ENCODE data around the gene FIGNL2.

FIGNL2 gene

GRCh38 chr12:51860986-51861385, 12.5 kb upstream of the FIGNL2 start:
- DNase-seq = no peak
- no peak overlapping the region for H3K4me3 ChIP-seq (ENCODE audit: control insufficient read depth in 1 of 7, extremely low read depth in 1 of 7, insufficient read depth in 4 of 7, low read depth in 2 of 7, low read length in 6 of 7)
- ChIA-PET CTCF (interaction anchor here (0.9 to 10.4 kb wide), 3 partner anchors 9 to 11 kb away, joined by 4 to 88 read pairs (median 5); no protein-coding TSS in a partner anchor), POLR2A (no interaction called here)
- no peaks in the 10 kb centered on the region for H3K9me3 ChIP-seq (ENCODE audit: control extremely low read depth in 1 of 5, control insufficient read depth in 4 of 5, insufficient read depth in 2 of 5, low read depth in 1 of 5, low read length in 4 of 5)
- no peaks in the 10 kb centered on the region for H3K36me3 ChIP-seq (ENCODE audit: control insufficient read depth in 4 of 4, insufficient read depth in 4 of 4, low read length in 3 of 4)
- H3K4me1 ChIP-seq (ENCODE audit: control extremely low read depth in 1 of 4, control insufficient read depth in 4 of 4, insufficient read depth in 4 of 4, low read length in 3 of 4) = peaks cover 0 to 21% (median 19%) of the 10 kb centered on the region in 4 experiments
- no peak overlapping the region for H3K27ac ChIP-seq (ENCODE audit: insufficient read depth in 1 of 2, low read depth in 1 of 2, low read length in 2 of 2, poor library complexity in 1 of 2, severe bottlenecking in 2 of 2)
- whole genome bisulfite sequencing (ENCODE audit: insufficient coverage) = 100% methylated on average over 3 of the region's 3 CpGs
- peaks cover 0 to 22% (median 14%) of the 10 kb centered on the region in 5 experiments for H3K27me3 ChIP-seq (replicated peaks in 2 of 5; ENCODE audit: control insufficient read depth in 4 of 5, insufficient read depth in 5 of 5, low read length in 4 of 5)

GRCh38 chr12:51855586-51856428, 7.3 kb upstream of the FIGNL2 start:
- no peak for DNase-seq
- H3K36me3 ChIP-seq (ENCODE audit: control insufficient read depth in 4 of 4, insufficient read depth in 4 of 4, low read length in 3 of 4) = no peaks in the 10 kb centered on the region
- H3K27me3 ChIP-seq (replicated peaks in 2 of 5; ENCODE audit: control insufficient read depth in 4 of 5, insufficient read depth in 5 of 5, low read length in 4 of 5) = no peaks in the 10 kb centered on the region
- no peak overlapping the region for H3K27ac ChIP-seq (ENCODE audit: insufficient read depth in 1 of 2, low read depth in 1 of 2, low read length in 2 of 2, poor library complexity in 1 of 2, severe bottlenecking in 2 of 2)
- H3K9me3 ChIP-seq (ENCODE audit: control extremely low read depth in 1 of 5, control insufficient read depth in 4 of 5, insufficient read depth in 2 of 5, low read depth in 1 of 5, low read length in 4 of 5) = no peaks in the 10 kb centered on the region
- WGBS (ENCODE audit: insufficient coverage) = 90% methylated on average over 18 of the region's 21 CpGs
- H3K4me1 ChIP-seq (ENCODE audit: control extremely low read depth in 1 of 4, control insufficient read depth in 4 of 4, insufficient read depth in 4 of 4, low read length in 3 of 4) = peaks cover 0 to 21% (median 13%) of the 10 kb centered on the region in 4 experiments
- ChIA-PET POLR2A (interaction anchor here (1.0 kb wide), 1 partner anchor 35 kb away, joined by 3 read pairs; no protein-coding TSS in a partner anchor), CTCF (interaction anchor here (1.0 to 10.4 kb wide), 3 partner anchors 17 to 30 kb away, joined by 3 to 88 read pairs (median 4); no protein-coding TSS in a partner anchor)
- H3K4me3 ChIP-seq (ENCODE audit: control insufficient read depth in 1 of 7, extremely low read depth in 1 of 7, insufficient read depth in 4 of 7, low read depth in 2 of 7, low read length in 6 of 7) = no peak overlapping the region

GRCh38 chr12:51852404-51853137, 4.1 kb upstream of the FIGNL2 start:
- Histone ChIP-seq H3K36me3 (ENCODE audit: control insufficient read depth in 4 of 4, insufficient read depth in 4 of 4, low read length in 3 of 4) (no peaks in the 10 kb centered on the region), H3K27ac (ENCODE audit: insufficient read depth in 1 of 2, low read depth in 1 of 2, low read length in 2 of 2, poor library complexity in 1 of 2, severe bottlenecking in 2 of 2) (no peak overlapping the region), H3K27me3 (replicated peaks in 2 of 5; ENCODE audit: control insufficient read depth in 4 of 5, insufficient read depth in 5 of 5, low read length in 4 of 5) (peaks cover 0 to 12% (median 7%) of the 10 kb centered on the region in 5 experiments), H3K4me1 (ENCODE audit: control extremely low read depth in 1 of 4, control insufficient read depth in 4 of 4, insufficient read depth in 4 of 4, low read length in 3 of 4) (peaks cover 0 to 39% (median 25%) of the 10 kb centered on the region in 4 experiments), H3K4me3 (ENCODE audit: control insufficient read depth in 1 of 7, extremely low read depth in 1 of 7, insufficient read depth in 4 of 7, low read depth in 2 of 7, low read length in 6 of 7) (no peak overlapping the region), H3K9me3 (ENCODE audit: control extremely low read depth in 1 of 5, control insufficient read depth in 4 of 5, insufficient read depth in 2 of 5, low read depth in 1 of 5, low read length in 4 of 5) (no peaks in the 10 kb centered on the region)
- DNase-seq = no peak
- 98% methylated on average over 4 of the region's 5 CpGs for WGBS (ENCODE audit: insufficient coverage)
- ChIA-PET POLR2A (no interaction called here), CTCF (interaction anchor here (0.7 to 4.4 kb wide), 9 partner anchors 9 to 32 kb away, joined by 3 to 32 read pairs (median 5); no protein-coding TSS in a partner anchor)

GRCh38 chr12:51851413-51852124, 3.1 kb upstream of the FIGNL2 start:
- POLR2A ChIA-PET = interaction anchor here (0.7 to 1.0 kb wide), 2 partner anchors 32 to 933 kb away, joined by 4 to 5 read pairs; no protein-coding TSS in a partner anchor
- Histone ChIP-seq H3K9me3 (ENCODE audit: control extremely low read depth in 1 of 5, control insufficient read depth in 4 of 5, insufficient read depth in 2 of 5, low read depth in 1 of 5, low read length in 4 of 5) (no peaks in the 10 kb centered on the region), H3K27ac (ENCODE audit: insufficient read depth in 1 of 2, low read depth in 1 of 2, low read length in 2 of 2, poor library complexity in 1 of 2, severe bottlenecking in 2 of 2) (no peak overlapping the region), H3K27me3 (replicated peaks in 2 of 5; ENCODE audit: control insufficient read depth in 4 of 5, insufficient read depth in 5 of 5, low read length in 4 of 5) (peaks cover 0 to 21% (median 9%) of the 10 kb centered on the region in 5 experiments), H3K4me1 (ENCODE audit: control extremely low read depth in 1 of 4, control insufficient read depth in 4 of 4, insufficient read depth in 4 of 4, low read length in 3 of 4) (peaks cover 0 to 49% (median 34%) of the 10 kb centered on the region in 4 experiments), H3K36me3 (ENCODE audit: control insufficient read depth in 4 of 4, insufficient read depth in 4 of 4, low read length in 3 of 4) (no peaks in the 10 kb centered on the region), H3K4me3 (ENCODE audit: control insufficient read depth in 1 of 7, extremely low read depth in 1 of 7, insufficient read depth in 4 of 7, low read depth in 2 of 7, low read length in 6 of 7) (no peak overlapping the region)
- WGBS (ENCODE audit: insufficient coverage) = 23% methylated on average over 4 of the region's 8 CpGs
- CTCF ChIA-PET = interaction anchor here (0.6 to 4.4 kb wide), 10 partner anchors 9 to 742 kb away, joined by 3 to 32 read pairs (median 5); no protein-coding TSS in a partner anchor
- DNase-seq = peak in 1 of 3 donors; percentile 45

- no peaks in the 10 kb centered on the region for H3K36me3 ChIP-seq (ENCODE audit: control insufficient read depth in 4 of 4, insufficient read depth in 4 of 4, low read length in 3 of 4)
- peaks cover 0 to 27% (median 9%) of the 10 kb centered on the region in 5 experiments for H3K27me3 ChIP-seq (replicated peaks in 2 of 5; ENCODE audit: control insufficient read depth in 4 of 5, insufficient read depth in 5 of 5, low read length in 4 of 5)
- ChIA-PET POLR2A (interaction anchor here (0.7 to 1.0 kb wide), 2 partner anchors 31 to 933 kb away, joined by 4 to 5 read pairs; no protein-coding TSS in a partner anchor), CTCF (interaction anchor here (1.4 to 4.4 kb wide), 5 partner anchors 8 to 61 kb away, joined by 3 to 32 read pairs (median 5); no protein-coding TSS in a partner anchor)
- no peak overlapping the region for H3K27ac ChIP-seq (ENCODE audit: insufficient read depth in 1 of 2, low read depth in 1 of 2, low read length in 2 of 2, poor library complexity in 1 of 2, severe bottlenecking in 2 of 2)
- H3K4me1 ChIP-seq (ENCODE audit: control extremely low read depth in 1 of 4, control insufficient read depth in 4 of 4, insufficient read depth in 4 of 4, low read length in 3 of 4) = peaks cover 0 to 55% (median 40%) of the 10 kb centered on the region in 4 experiments
- DNase-seq = no peak
- no peak overlapping the region for H3K4me3 ChIP-seq (ENCODE audit: control insufficient read depth in 1 of 7, extremely low read depth in 1 of 7, insufficient read depth in 4 of 7, low read depth in 2 of 7, low read length in 6 of 7)
- no peaks in the 10 kb centered on the region for H3K9me3 ChIP-seq (ENCODE audit: control extremely low read depth in 1 of 5, control insufficient read depth in 4 of 5, insufficient read depth in 2 of 5, low read depth in 1 of 5, low read length in 4 of 5)
- WGBS (ENCODE audit: insufficient coverage) = 93% methylated on average over 3 of the region's 4 CpGs
Observed at GRCh38 chr12:51850965-51851299, 2.4 kb upstream of the FIGNL2 start.

- peaks cover 0 to 31% (median 9%) of the 10 kb centered on the region in 5 experiments for H3K27me3 ChIP-seq (replicated peaks in 2 of 5; ENCODE audit: control insufficient read depth in 4 of 5, insufficient read depth in 5 of 5, low read length in 4 of 5)
Observed at GRCh38 chr12:51850081-51850964, 1.8 kb upstream of the FIGNL2 start.

More at GRCh38 chr12:51850081-51850964, 1.8 kb upstream of the FIGNL2 start:
- H3K4me1 ChIP-seq (ENCODE audit: control extremely low read depth in 1 of 4, control insufficient read depth in 4 of 4, insufficient read depth in 4 of 4, low read length in 3 of 4) = peaks cover 0 to 55% (median 42%) of the 10 kb centered on the region in 4 experiments
- WGBS (ENCODE audit: insufficient coverage) = 97% methylated on average over 8 of the region's 8 CpGs
- CTCF ChIA-PET = interaction anchor here (1.1 to 4.4 kb wide), 9 partner anchors 7 to 62 kb away, joined by 3 to 32 read pairs (median 4); no protein-coding TSS in a partner anchor
- no peak for DNase-seq
- H3K9me3 ChIP-seq (ENCODE audit: control extremely low read depth in 1 of 5, control insufficient read depth in 4 of 5, insufficient read depth in 2 of 5, low read depth in 1 of 5, low read length in 4 of 5) = no peaks in the 10 kb centered on the region
- no peak overlapping the region for H3K27ac ChIP-seq (ENCODE audit: insufficient read depth in 1 of 2, low read depth in 1 of 2, low read length in 2 of 2, poor library complexity in 1 of 2, severe bottlenecking in 2 of 2)
- POLR2A ChIA-PET = no interaction called here
- no peak overlapping the region for H3K4me3 ChIP-seq (ENCODE audit: control insufficient read depth in 1 of 7, extremely low read depth in 1 of 7, insufficient read depth in 4 of 7, low read depth in 2 of 7, low read length in 6 of 7)
- H3K36me3 ChIP-seq (ENCODE audit: control insufficient read depth in 4 of 4, insufficient read depth in 4 of 4, low read length in 3 of 4) = no peaks in the 10 kb centered on the region
